A673 (cell line): ENCODE data around the gene CAPN7. TPM values are rescaled to one million over a fixed set of nuclear protein-coding genes. Genes with fewer than 3 reads are reported as not detected.

Experiments used
- BruUV-seq: library from RNA; stranded (reverse); fragments of 400-500 nt; replicated peaks from 2 replicates; lab custom pipeline; 2021; lab: Mats Ljungman, UMichigan
- CTCF ChIA-PET: fragments of 300-600 bp; sonication (Branson Sonifier 250); formaldehyde crosslinking; loops from one replicate; lab custom pipeline; 2022; ENCODE audit warnings: antibody characterized with exemption; lab: Charles Lee
- POLR2A ChIA-PET: fragments of 300-600 bp; sonication (Branson Sonifier 250); formaldehyde crosslinking; loops from one replicate; lab custom pipeline; 2022; ENCODE audit warnings: antibody characterized with exemption; ENCODE audit not compliant: low non-redundant PET; lab: Charles Lee
- DNase-seq: peaks from one replicate; pipeline ENCODE4 v3.0.0-alpha.2; 2015; ENCODE audit warnings: low spot score
- H3K27ac ChIP-seq: fragments of 200-600 bp; sonication (generic); 2 replicates; pipeline ENCODE4 v1.5.1; 2016; ENCODE audit warnings: mixed run types, low read depth, mild to moderate bottlenecking, mixed read lengths, antibody characterized with exemption, low read length; ENCODE audit not compliant: poor library complexity, severe bottlenecking
- H3K27me3 ChIP-seq: fragments of 200-600 bp; sonication (generic); replicated peaks from 2 replicates; pipeline ENCODE4 v1.6.1; 2017; ENCODE audit warnings: mixed run types, low read depth, mild to moderate bottlenecking, mixed read lengths, antibody characterized with exemption, low read length; ENCODE audit not compliant: insufficient read depth, poor library complexity
- H3K36me3 ChIP-seq: fragments of 200-600 bp; sonication (generic); 2 replicates; pipeline ENCODE4 v1.6.1; 2016; ENCODE audit warnings: mixed run types, mild to moderate bottlenecking, mixed read lengths, antibody characterized with exemption, low read length; ENCODE audit not compliant: insufficient read depth, poor library complexity, severe bottlenecking
- H3K4me1 ChIP-seq: fragments of 200-600 bp; sonication (generic); 2 replicates; pipeline ENCODE4 v1.6.1; 2017; ENCODE audit warnings: mixed run types, mild to moderate bottlenecking, mixed read lengths, antibody characterized with exemption, low read length; ENCODE audit not compliant: insufficient read depth, poor library complexity, severe bottlenecking
- H3K4me3 ChIP-seq: fragments of 200-600 bp; sonication (generic); 2 replicates; pipeline ENCODE4 v1.5.1; 2016; ENCODE audit warnings: low read depth, mixed run types, mild to moderate bottlenecking, mixed read lengths, low read length; ENCODE audit not compliant: poor library complexity, severe bottlenecking
- H3K9me3 ChIP-seq: fragments of 200-600 bp; sonication (generic); 2 replicates; pipeline ENCODE4 v1.6.1; 2016; ENCODE audit warnings: mixed run types, low read depth, mild to moderate bottlenecking, mixed read lengths, antibody characterized with exemption, low read length; ENCODE audit not compliant: poor library complexity, severe bottlenecking
- EZH2 ChIP-seq: fragments of 200-600 bp; sonication (generic); IDR thresholded peaks from 2 replicates; pipeline ENCODE4 v1.6.1; 2017; ENCODE audit warnings: borderline replicate concordance, low read depth, mild to moderate bottlenecking, mixed read lengths, antibody characterized with exemption, low read length; ENCODE audit not compliant: poor library complexity, severe bottlenecking
- intact Hi-C: fragments of 100-400 bp; cut with micrococcal nuclease; formaldehyde crosslinking; loops from one replicate; pipeline ENCODE4 v1.10.0; 2022; ENCODE audit not compliant: unreplicated experiment
- total RNA-seq: library from RNA; stranded (reverse); gene quantifications from 2 replicates; pipeline ENCODE4 v1.2.3, GENCODE V29; 2021
- TF ChIP-seq, protein P1 (sequence below): fragments of 300-800, 200-600 bp; sonication (generic); conservative IDR thresholded peaks from 2 replicates; pipeline ENCODE4 v1.5.1; 2017; ENCODE audit warnings: low read depth, mild to moderate bottlenecking, antibody characterized with exemption, low read length, moderate library complexity, mixed read lengths

Gene CAPN7
- total RNA-seq, 1 experiment from 2014 or later, result 38.6 TPM

DNA sequence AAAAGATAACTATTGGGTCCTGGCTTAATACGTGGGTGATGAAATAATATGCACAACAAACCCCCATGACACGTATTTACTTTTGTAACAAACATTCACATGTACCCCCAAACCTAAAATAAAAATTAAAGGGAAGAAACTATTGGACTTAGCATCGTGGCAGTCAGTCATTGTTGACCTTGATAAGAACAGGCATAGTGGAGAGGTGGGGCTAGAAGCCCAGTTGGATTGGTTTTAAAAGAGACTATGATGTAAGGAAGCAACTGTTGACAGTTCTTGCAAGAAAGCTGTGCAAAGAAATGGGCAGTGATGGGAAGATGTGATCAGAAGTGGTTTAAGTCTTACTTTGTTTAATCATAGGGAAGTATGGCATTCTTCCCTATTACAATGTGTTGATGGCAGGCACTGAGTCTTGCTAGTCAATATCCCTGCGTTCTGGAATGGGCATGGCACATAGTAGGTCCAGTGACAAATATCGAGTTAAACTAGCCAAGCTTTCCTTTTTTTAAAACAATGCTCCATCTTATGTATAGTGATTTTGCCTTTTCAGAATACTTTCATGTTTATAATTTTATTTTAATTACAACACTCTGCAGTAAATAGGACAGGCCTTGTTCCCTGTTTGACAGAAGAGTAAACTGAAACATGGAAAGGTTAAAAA is 37.9 kb downstream of the CAPN7 start:
- Histone ChIP-seq H3K36me3 (peaks cover 60% of the 10 kb centered on the region), H3K27ac (no peak overlapping the region), H3K4me3 (no peak overlapping the region), H3K9me3 (no peaks in the 10 kb centered on the region), H3K4me1 (no peaks in the 10 kb centered on the region), H3K27me3 (no peaks in the 10 kb centered on the region)
- ChIA-PET CTCF (no interaction called here), POLR2A (no interaction called here)
- no TSS peak for BruUV-seq
- no peak for DNase-seq
- TF ChIP-seq EZH2, result no peak
- TF ChIP-seq, protein P1, sequence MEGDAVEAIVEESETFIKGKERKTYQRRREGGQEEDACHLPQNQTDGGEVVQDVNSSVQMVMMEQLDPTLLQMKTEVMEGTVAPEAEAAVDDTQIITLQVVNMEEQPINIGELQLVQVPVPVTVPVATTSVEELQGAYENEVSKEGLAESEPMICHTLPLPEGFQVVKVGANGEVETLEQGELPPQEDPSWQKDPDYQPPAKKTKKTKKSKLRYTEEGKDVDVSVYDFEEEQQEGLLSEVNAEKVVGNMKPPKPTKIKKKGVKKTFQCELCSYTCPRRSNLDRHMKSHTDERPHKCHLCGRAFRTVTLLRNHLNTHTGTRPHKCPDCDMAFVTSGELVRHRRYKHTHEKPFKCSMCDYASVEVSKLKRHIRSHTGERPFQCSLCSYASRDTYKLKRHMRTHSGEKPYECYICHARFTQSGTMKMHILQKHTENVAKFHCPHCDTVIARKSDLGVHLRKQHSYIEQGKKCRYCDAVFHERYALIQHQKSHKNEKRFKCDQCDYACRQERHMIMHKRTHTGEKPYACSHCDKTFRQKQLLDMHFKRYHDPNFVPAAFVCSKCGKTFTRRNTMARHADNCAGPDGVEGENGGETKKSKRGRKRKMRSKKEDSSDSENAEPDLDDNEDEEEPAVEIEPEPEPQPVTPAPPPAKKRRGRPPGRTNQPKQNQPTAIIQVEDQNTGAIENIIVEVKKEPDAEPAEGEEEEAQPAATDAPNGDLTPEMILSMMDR, result no peak
- intact Hi-C loops, result no loop called here

DNA sequence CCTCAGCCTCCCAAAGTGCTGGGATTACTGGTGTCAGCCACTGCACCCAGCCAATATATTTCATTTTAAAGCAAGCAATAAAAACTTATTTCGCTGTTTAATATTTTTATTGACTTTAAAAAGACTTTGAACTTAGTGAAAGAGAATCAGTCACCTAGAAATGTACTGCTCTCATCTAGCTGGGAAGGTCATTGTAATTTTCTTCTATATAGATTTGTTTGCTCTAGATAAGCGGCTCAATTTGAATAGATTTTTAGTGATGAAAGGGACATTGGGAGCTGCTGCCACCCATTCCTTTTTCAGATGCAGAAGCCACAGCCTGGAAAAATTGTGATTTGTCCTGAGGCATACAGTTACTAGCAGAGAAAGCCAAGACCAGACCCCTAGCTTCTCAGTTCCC is 40.1 kb downstream of the CAPN7 start:
- no peak for TF ChIP-seq EZH2
- TF ChIP-seq, protein P1, result no peak
- intact Hi-C loops, result no loop called here
- no TSS peak for BruUV-seq
- H3K36me3 ChIP-seq, result peaks cover 58% of the 10 kb centered on the region
- H3K9me3 ChIP-seq, result no peaks in the 10 kb centered on the region
- POLR2A ChIA-PET, result no interaction called here
- CTCF ChIA-PET, result no interaction called here
- no peak overlapping the region for H3K4me3 ChIP-seq
- no peak overlapping the region for H3K27ac ChIP-seq
- no peaks in the 10 kb centered on the region for H3K27me3 ChIP-seq
- H3K4me1 ChIP-seq, result no peaks in the 10 kb centered on the region
- no peak for DNase-seq

DNA sequence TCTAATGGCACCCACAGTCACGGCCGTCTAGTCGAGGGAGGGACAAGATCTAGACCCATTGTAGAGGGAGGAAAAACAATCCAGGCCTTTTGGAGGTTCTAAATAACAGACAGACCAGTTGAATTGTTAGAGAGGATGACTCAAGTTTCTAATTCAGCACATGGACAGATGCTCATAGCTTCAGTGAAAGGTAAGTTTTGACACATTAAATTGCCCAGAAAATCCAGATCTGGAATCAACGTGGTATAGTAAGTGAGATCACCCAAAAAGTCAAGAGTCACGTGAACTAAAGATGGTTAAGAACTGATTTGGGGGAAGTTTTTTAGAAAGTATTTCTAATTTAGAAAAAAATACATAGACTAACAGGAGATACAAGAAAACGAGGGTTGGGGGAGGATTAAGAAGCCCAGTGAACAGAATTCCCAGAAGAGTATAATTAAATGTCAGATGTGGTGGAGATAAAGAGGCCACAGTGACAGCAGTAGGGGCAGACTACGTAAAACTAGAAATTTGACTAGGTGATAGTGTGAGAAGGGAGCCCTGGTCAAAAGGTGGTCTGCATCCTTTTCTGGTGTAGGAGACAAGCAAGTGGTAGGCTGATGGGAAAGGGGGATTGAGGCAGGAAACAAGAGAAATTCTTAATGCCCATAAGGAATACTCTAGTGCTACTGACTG is 47.1 kb downstream of the CAPN7 start:
- peaks cover 3% of the 10 kb centered on the region for H3K4me1 ChIP-seq
- CTCF ChIA-PET, result interaction anchor here (0.7 kb wide), 1 partner anchor 15 kb away, joined by 3 read pairs; no protein-coding TSS in a partner anchor
- POLR2A ChIA-PET, result no interaction called here
- intact Hi-C loops, result no loop called here
- TF ChIP-seq EZH2, result no peak
- TF ChIP-seq, protein P1, result no peak
- no peak for DNase-seq
- no TSS peak for BruUV-seq
- H3K9me3 ChIP-seq, result no peaks in the 10 kb centered on the region
- peaks cover 78% of the 10 kb centered on the region for H3K36me3 ChIP-seq
- no peak overlapping the region for H3K4me3 ChIP-seq
- H3K27ac ChIP-seq, result no peak overlapping the region
- no peaks in the 10 kb centered on the region for H3K27me3 ChIP-seq
